OCI-LY1 (cell line): ENCODE results near the gene BEAN1.

ENCODE experiments used
- EZH2 ChIP-seq: fragments of 200-600 bp; sonication (generic), shearing (Covaris generic); IDR thresholded peaks from 2 replicates; pipeline ENCODE4 v1.8.0; 2017; ENCODE audit warnings: borderline replicate concordance, mixed run types, mild to moderate bottlenecking, antibody characterized with exemption, low read length, moderate library complexity, mixed read lengths
- TF ChIP-seq, protein P1 (sequence below): fragments of 200-600 bp; sonication (generic), shearing (Covaris generic); IDR thresholded peaks from 2 replicates; pipeline ENCODE4 v1.5.1; 2017; ENCODE audit warnings: mild to moderate bottlenecking, antibody characterized with exemption, low read length, moderate library complexity, mixed read lengths

DNA sequence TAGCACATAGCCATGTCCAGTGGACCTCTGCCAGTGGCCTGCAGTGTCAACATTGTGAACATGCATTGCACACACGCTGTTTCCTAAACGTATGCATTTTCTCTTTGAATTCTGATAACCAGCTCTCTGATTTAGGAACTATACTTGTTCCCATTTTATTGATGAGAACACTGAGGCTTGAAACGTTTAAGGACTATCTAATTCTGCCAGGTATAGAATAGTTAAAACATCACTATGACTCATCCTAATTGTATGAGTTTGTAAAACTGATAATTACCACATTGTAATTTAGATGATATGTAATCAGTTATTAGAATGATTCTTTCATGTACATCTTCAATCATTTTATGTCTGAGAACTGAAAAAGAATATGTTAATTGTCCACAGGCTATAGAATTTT lies 3.1 kb downstream of the BEAN1 start:
- TF ChIP-seq, protein P1, sequence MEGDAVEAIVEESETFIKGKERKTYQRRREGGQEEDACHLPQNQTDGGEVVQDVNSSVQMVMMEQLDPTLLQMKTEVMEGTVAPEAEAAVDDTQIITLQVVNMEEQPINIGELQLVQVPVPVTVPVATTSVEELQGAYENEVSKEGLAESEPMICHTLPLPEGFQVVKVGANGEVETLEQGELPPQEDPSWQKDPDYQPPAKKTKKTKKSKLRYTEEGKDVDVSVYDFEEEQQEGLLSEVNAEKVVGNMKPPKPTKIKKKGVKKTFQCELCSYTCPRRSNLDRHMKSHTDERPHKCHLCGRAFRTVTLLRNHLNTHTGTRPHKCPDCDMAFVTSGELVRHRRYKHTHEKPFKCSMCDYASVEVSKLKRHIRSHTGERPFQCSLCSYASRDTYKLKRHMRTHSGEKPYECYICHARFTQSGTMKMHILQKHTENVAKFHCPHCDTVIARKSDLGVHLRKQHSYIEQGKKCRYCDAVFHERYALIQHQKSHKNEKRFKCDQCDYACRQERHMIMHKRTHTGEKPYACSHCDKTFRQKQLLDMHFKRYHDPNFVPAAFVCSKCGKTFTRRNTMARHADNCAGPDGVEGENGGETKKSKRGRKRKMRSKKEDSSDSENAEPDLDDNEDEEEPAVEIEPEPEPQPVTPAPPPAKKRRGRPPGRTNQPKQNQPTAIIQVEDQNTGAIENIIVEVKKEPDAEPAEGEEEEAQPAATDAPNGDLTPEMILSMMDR, result no peak
- TF ChIP-seq EZH2, result no peak
